Body of pancreas (tissue), 4 donors: ENCODE data around the gene NCR3LG1.

ENCODE experiments used
- POLR2A ChIP-seq, 3 donors: fragments of 450-650 bp; IDR thresholded peaks; one replicate each; pipeline ENCODE4 v1.6.1; 2016; ENCODE audit warnings: antibody characterized with exemption in 3 of 3, mild to moderate bottlenecking in 2 of 3
- TF ChIP-seq, protein P1 (sequence below), 7 experiments: fragments of 450-650 bp in 4 of 7; fragments of 200-600 bp in 3 of 7; sonication (generic) in 3 of 7; IDR thresholded peaks; one replicate each; pipeline ENCODE4 v1.5.1; 2016 to 2019; ENCODE audit warnings: antibody characterized with exemption in 7 of 7

DNA sequence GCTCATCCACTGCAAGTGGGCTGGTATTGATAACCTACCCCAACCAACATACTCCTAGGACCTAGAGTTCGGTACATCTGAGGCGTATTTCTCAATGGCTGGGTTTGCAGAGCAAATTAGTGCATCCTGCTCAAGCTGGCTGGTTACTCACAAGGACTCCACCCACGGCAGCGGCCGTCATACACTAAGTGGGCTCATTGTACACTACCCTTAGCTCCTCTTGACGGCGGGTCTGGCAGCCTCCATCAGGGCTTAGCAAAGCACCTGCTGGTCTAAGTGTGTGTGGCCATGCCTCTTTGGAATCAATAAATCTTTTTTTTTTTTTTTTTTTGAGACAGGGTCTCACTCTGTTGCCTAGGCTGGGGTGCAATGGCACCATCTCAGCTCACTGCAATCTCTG, 57.0 kb downstream of the NCR3LG1 start:
- TF ChIP-seq POLR2A (IDR thresholded peaks at IDR 0.05) = no peak
- TF ChIP-seq, protein P1, sequence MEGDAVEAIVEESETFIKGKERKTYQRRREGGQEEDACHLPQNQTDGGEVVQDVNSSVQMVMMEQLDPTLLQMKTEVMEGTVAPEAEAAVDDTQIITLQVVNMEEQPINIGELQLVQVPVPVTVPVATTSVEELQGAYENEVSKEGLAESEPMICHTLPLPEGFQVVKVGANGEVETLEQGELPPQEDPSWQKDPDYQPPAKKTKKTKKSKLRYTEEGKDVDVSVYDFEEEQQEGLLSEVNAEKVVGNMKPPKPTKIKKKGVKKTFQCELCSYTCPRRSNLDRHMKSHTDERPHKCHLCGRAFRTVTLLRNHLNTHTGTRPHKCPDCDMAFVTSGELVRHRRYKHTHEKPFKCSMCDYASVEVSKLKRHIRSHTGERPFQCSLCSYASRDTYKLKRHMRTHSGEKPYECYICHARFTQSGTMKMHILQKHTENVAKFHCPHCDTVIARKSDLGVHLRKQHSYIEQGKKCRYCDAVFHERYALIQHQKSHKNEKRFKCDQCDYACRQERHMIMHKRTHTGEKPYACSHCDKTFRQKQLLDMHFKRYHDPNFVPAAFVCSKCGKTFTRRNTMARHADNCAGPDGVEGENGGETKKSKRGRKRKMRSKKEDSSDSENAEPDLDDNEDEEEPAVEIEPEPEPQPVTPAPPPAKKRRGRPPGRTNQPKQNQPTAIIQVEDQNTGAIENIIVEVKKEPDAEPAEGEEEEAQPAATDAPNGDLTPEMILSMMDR (IDR thresholded peaks at IDR 0.05) = no peak
